Glutamatergic neuron (in vitro differentiated cells): ENCODE data around the gene ZNF23. TPM values are rescaled to one million over a fixed set of nuclear protein-coding genes. Genes with fewer than 3 reads are reported as not detected.

ENCODE experiments used
- DNase-seq: peaks from one replicate; pipeline ENCODE4 v3.0.0; 2022
- H3K27ac Mint-ChIP-seq: one replicate; pipeline ENCODE4 v1.8.0; 2020; ENCODE audit warnings: mild to moderate bottlenecking, mixed read lengths, inconsistent platforms; ENCODE audit not compliant: unreplicated experiment
- H3K27me3 Mint-ChIP-seq: one replicate; pipeline ENCODE4 v1.8.0; 2020; ENCODE audit warnings: mild to moderate bottlenecking, moderate library complexity, mixed read lengths, inconsistent platforms; ENCODE audit not compliant: unreplicated experiment
- H3K36me3 Mint-ChIP-seq: one replicate; pipeline ENCODE4 v1.8.0; 2020; ENCODE audit warnings: mild to moderate bottlenecking, mixed read lengths, inconsistent platforms; ENCODE audit not compliant: unreplicated experiment
- H3K4me1 Mint-ChIP-seq: one replicate; pipeline ENCODE4 v1.8.0; 2020; ENCODE audit warnings: mild to moderate bottlenecking, low read depth, mixed read lengths, inconsistent platforms; ENCODE audit not compliant: unreplicated experiment
- H3K4me3 Mint-ChIP-seq: one replicate; pipeline ENCODE4 v1.8.0; 2020; ENCODE audit warnings: mild to moderate bottlenecking, mixed read lengths, inconsistent platforms; ENCODE audit not compliant: unreplicated experiment
- H3K9me3 Mint-ChIP-seq: one replicate; pipeline ENCODE4 v1.8.0; 2020; ENCODE audit warnings: mild to moderate bottlenecking, moderate library complexity, mixed read lengths, inconsistent platforms; ENCODE audit not compliant: unreplicated experiment
- total RNA-seq: library from RNA; stranded (reverse); fragmentation: NEBNext Ultra II Directional; extraction: Animal tissue kit (Norgen Biotek cat#: 25700); gene quantifications from one replicate; pipeline ENCODE4 v1.2.1, GENCODE V29; 2021; ENCODE audit not compliant: unreplicated experiment
- TF ChIP-seq, protein P1 (sequence below): fragments of 200-600 bp; sonication (generic); IDR thresholded peaks from one replicate; pipeline ENCODE4 v1.5.0; 2021; ENCODE audit not compliant: partially characterized antibody, unreplicated experiment

Gene ZNF23
- total RNA-seq, 1 donor from 2014 or later = 17.3 TPM

DNA sequence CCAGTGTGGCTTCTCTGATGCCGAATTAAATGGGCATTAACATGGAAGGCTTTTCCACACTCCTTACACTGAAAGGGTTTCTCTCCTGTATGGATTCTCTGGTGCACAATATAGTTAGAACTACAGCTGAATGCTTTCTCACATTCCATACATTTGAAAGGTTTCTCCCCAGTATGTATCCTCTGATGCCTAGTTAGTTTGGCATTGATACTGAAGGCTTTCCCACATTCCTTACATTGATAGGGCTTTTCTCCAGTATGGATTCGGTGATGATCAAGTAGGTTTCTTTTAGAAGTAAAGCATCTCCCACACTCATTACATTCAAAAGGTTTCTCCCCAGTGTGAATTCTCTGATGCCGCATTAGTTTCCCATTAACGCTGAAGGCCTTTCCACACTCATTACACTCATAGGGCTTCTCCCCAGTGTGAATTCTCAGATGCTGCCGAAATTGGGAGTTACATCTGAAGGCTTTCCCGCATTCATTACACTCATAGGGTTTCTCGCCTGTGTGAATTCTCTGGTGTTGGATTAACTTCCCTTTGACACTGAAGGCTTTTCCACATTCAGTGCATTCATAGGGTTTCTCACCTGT, 13.7 kb downstream of the ZNF23 start:
- Mint-ChIP-seq H3K27me3 (peaks cover 14% of the 10 kb centered on the region), H3K4me3 (no peak overlapping the region), H3K27ac (no peak overlapping the region), H3K4me1 (no peaks in the 10 kb centered on the region), H3K36me3 (peaks cover 72% of the 10 kb centered on the region), H3K9me3 (peaks cover 23% of the 10 kb centered on the region)
- no peak for DNase-seq
- TF ChIP-seq, protein P1, sequence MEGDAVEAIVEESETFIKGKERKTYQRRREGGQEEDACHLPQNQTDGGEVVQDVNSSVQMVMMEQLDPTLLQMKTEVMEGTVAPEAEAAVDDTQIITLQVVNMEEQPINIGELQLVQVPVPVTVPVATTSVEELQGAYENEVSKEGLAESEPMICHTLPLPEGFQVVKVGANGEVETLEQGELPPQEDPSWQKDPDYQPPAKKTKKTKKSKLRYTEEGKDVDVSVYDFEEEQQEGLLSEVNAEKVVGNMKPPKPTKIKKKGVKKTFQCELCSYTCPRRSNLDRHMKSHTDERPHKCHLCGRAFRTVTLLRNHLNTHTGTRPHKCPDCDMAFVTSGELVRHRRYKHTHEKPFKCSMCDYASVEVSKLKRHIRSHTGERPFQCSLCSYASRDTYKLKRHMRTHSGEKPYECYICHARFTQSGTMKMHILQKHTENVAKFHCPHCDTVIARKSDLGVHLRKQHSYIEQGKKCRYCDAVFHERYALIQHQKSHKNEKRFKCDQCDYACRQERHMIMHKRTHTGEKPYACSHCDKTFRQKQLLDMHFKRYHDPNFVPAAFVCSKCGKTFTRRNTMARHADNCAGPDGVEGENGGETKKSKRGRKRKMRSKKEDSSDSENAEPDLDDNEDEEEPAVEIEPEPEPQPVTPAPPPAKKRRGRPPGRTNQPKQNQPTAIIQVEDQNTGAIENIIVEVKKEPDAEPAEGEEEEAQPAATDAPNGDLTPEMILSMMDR = no peak

DNA sequence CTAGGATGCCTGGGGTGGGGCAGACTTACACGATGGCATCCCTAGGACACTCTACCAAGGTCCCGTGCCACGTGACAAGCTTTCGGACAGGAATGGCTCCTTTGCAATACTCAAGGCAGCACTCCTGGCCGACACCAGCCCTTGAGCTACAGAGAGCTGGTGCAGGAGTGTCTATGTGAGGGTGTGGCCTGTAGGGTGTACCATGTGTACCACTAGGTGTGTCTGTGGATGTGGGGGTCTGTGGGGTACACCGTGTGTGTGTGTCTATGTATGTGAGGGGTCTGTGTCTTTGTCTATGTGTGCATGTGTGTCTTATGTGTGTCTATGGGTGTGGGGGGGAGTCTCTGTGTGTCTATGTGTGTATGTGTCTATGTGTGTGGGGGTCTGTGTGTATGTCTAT, 18.3 kb downstream of the ZNF23 start:
- no peaks in the 10 kb centered on the region for H3K4me1 Mint-ChIP-seq
- TF ChIP-seq, protein P1 = no peak
- peaks cover 18% of the 10 kb centered on the region for H3K9me3 Mint-ChIP-seq
- peak overlapping the region; percentile 1 for H3K27ac Mint-ChIP-seq
- H3K4me3 Mint-ChIP-seq = no peak overlapping the region
- H3K27me3 Mint-ChIP-seq = peaks cover 17% of the 10 kb centered on the region
- H3K36me3 Mint-ChIP-seq = peaks cover 28% of the 10 kb centered on the region
- no peak for DNase-seq

DNA sequence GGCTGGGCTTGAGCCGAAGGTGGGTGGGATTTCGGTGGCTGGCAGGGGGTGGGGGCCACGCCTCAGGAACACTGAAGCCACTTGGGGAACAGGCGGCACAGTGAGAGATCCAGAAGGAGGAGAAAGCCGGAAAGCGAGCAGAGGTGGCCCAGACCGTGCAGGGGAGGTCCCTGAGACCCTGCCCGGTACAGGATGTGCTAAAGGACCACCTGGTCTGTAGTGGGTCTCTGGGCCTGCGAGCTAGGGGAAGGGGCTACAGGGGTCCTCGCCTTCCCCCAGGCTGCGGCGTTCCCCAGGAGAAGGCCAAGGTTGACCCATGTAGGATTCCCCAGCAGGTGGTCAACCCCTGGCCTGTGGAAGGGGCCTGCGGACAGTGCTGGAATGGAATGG, 20.0 kb downstream of the ZNF23 start, which contains the start of gene TLE7:
Gene TLE7 (minus strand): TSS at position 4 of the 390 bp plus-strand sequence. CDS start 8,730 bp downstream, outside the sequence.
- no peak within 1 kb of the TSS for H3K27ac Mint-ChIP-seq
- H3K27me3 Mint-ChIP-seq = peaks cover 17% of the 10 kb centered on the region
- TF ChIP-seq, protein P1 = no peak
- peaks cover 16% of the 10 kb centered on the region for H3K9me3 Mint-ChIP-seq
- H3K4me1 Mint-ChIP-seq = no peaks in the 10 kb centered on the region
- H3K4me3 Mint-ChIP-seq = no peak within 1 kb of the TSS
- DNase-seq = no peak
- H3K36me3 Mint-ChIP-seq = peaks cover 12% of the 10 kb centered on the region

DNA sequence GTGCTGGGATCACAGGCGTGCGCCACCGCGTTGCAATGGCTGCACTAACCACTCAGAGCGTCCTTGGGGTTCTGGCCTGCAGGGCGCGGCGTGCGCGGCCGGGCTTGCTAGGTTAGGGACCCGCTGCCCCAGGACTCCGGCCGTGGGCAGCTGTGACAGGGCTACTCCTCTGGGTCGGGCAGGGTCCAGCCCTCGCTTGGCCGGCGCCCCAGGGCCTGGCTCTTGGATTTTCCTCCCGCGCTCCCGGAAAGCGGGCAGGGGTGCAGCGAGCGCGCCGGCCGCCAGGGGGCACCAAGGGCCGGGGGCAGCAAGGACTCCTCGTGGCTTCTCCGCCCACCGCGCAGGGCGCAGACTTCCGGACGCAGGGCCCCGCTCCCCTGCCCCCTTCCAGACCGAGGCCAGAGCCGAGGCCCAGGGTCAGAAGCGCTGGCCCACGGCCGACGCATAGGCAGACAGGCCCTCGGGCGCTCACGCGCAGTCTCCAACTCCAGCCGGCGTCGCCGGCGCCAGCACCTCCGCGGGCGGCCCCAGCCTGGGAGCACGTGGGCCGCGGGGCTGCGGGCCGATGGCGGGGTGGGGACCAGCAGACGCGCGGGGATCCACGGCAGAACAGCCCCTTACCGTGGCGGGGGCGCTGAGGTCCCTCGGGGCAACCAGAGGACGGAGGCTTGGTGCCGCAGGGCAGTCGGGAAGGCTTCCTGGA, 20.5 kb downstream of the ZNF23 start:
- no peak overlapping the region for H3K27ac Mint-ChIP-seq
- peaks cover 17% of the 10 kb centered on the region for H3K27me3 Mint-ChIP-seq
- H3K4me1 Mint-ChIP-seq = no peaks in the 10 kb centered on the region
- peaks cover 12% of the 10 kb centered on the region for H3K36me3 Mint-ChIP-seq
- TF ChIP-seq, protein P1 = peak; percentile 27
- H3K9me3 Mint-ChIP-seq = peaks cover 16% of the 10 kb centered on the region
- no peak overlapping the region for H3K4me3 Mint-ChIP-seq
- peak; percentile 31 for DNase-seq
